Measurements from ENCODE around the gene SORD.

The SORD gene

GRCh38 chr15:45110256-45110820 lies 87.3 kb downstream of the SORD start:
- no peak for DNase-seq
- intact Hi-C loops (cut with DNase I), result no loop called here

DNA sequence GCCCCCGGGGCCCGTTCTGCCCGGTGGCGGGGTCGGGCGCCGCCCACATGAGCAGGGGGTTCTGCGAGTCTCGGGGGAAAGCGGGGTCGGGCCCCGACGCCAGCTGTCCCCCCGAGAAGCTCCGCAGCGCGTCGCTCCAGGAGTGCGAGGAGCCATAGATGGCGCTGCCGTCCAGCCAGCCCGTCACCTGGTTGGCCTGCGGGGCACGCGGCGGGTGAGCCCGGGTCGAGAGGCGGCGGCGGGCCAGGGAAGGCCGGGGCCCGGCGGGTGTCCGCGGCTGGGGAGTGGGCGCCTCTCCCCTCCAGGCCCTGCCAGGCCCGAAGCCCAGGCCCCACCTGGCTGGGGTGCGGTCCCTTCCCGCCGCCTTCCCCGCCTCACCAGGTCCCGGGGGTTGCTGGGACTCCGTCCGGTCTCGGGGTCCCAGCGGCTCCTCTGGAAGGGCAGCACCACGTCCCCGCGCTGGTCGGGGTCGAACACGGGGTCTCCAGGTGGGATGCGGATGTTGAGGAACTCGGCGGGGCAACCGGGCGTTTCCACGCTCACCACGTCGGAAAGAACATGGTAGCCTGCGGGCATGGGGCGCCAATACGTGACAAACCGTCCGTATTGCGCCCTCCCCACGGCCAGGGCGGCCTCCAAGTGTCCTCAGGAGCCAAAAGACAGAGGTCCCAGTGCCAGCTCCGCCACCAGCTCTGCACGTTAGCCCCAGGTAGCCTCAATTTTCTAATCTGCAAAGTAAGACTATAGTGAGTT lies 88.6 kb downstream of the SORD start:
- no peak for DNase-seq
- intact Hi-C loops (cut with DNase I), result no loop called here

- DNase-seq, result no peak
- intact Hi-C loops (cut with DNase I), result no loop called here
Measured at GRCh38 chr15:45112143-45112590, 89.2 kb downstream of the SORD start.

GRCh38 chr15:45112591-45113379 lies 89.8 kb downstream of the SORD start:
- intact Hi-C loops (cut with DNase I), result no loop called here
- DNase-seq, result no peak

GRCh38 chr15:45113380-45113990 lies 90.5 kb downstream of the SORD start:
- DNase-seq, result no peak
- intact Hi-C loops (cut with DNase I), result no loop called here

DNA sequence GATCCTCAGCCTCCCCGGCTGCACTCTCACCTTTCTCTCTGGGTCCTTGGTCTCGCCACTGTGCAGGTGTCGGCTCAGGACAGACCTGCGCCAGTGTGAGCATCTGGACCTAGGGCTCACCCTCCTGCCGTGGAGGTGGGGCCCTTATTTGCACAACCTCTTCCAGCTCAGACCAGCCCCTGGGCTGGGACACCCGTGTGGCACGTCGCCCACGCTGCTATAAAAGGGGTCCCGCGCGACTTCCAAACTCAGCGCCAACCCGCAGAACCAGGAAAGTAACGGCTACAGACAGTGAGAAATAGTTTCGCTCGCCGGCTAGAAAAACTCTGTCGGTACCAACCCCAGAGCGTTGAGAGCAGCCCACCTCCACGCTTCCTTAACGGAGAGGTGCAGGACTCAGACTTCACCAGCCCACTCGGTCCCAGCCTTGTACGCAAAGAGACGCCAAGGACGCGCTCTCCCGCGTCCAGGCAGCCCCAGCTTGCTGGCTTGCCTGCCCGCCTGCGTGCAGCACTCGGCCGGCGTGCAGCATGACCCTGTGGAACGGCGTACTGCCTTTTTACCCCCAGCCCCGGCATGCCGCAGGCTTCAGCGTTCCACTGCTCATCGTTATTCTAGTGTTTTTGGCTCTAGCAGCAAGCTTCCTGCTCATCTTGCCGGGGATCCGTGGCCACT lies 91.2 kb downstream of the SORD start, which contains the start of the genes DUOX2 and DUOXA2:
Gene DUOX2 (minus strand): TSS at position 97 of the 675 bp plus-strand sequence. CDS start 761 bp downstream, outside the sequence.
Gene DUOXA2 (plus strand): TSS at position 251 of the 675 bp plus-strand sequence. CDS start 280 bp downstream, at position 531.
- intact Hi-C loops (cut with DNase I), result no loop called here
- DNase-seq, result no peak

DNA sequence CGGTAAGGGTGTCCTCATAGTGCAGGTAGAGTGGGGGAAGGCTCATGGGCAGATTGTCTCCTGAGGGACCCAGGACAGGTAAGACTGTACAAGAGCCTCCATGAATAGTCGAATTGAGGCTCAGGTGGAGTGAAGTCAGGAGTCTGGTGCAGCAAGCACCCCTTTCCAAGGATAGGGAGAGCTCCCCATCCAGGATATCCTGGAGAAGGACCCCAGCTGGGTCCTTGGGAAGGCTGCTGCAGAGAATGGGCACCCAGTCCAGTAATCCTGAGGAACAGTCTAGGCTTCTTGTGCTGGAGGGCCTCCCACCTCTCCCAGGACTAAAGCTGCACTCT lies 91.7 kb downstream of the SORD start:
- intact Hi-C loops (cut with DNase I), result no loop called here
- no peak for DNase-seq

GRCh38 chr15:45115312-45115820 lies 92.4 kb downstream of the SORD start:
- no peak for DNase-seq
- intact Hi-C loops (cut with DNase I), result no loop called here

- DNase-seq, result no peak
- intact Hi-C loops (cut with DNase I), result no loop called here
Measured at GRCh38 chr15:45116006-45116481, 93.0 kb downstream of the SORD start.

DNA sequence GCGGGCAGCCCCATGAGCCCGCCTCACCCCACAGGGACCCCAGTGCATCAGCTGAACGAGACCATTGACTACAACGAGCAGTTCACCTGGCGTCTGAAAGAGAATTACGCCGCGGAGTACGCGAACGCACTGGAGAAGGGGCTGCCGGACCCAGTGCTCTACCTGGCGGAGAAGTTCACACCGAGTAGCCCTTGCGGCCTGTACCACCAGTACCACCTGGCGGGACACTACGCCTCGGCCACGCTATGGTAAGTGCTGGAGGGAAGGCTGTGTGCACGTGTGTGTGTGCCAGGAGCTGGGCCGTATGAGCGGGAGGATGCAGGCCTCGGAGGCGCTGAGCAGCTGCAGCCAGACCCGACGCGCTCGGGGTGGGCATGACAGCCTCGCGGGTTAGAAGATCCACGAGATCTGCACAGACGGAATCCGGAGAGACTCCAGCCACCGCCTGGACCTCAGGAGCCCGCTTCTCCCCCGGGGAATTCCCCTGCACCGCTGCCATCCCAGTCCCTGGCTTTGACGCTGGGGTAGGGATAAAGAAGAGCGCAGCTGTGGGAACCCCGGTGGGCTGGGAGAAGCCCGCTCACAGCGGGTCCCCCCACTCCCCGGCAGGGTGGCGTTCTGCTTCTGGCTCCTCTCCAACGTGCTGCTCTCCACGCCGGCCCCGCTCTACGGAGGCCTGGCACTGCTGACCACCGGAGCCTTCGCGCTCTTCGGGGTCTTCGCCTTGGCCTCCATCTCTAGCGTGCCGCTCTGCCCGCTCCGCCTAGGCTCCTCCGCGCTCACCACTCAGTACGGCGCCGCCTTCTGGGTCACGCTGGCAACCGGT lies 93.7 kb downstream of the SORD start:
- intact Hi-C loops (cut with DNase I), result no loop called here
- no peak for DNase-seq

DNA sequence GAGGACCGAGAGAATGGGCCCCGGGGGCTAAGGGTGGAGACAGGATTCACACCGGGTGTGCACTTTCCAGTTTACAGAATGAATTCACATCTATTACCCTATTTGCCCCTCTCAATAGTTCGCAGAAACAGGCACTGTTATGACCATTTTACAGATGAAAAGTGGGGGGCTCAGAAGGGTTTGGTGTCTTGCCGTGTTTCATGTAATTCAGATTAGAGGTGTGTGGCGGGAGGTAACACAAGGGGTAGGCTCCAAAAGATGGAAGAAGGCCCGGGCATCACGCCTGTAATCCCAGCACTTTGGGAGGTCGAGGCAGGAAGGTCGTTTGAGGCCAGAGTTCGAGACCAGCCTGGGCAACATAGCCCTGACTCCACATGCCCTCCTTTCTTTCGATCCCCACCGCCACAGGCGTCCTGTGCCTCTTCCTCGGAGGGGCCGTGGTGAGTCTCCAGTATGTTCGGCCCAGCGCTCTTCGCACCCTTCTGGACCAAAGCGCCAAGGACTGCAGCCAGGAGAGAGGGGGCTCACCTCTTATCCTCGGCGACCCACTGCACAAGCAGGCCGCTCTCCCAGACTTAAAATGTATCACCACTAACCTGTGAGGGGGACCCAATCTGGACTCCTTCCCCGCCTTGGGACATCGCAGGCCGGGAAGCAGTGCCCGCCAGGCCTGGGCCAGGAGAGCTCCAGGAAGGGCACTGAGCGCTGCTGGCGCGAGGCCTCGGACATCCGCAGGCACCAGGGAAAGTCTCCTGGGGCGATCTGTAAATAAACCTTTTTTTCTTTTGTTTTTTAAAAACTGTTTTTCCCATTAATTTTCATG lies 94.5 kb downstream of the SORD start:
- DNase-seq, result no peak
- intact Hi-C loops (cut with DNase I), result no loop called here

DNA sequence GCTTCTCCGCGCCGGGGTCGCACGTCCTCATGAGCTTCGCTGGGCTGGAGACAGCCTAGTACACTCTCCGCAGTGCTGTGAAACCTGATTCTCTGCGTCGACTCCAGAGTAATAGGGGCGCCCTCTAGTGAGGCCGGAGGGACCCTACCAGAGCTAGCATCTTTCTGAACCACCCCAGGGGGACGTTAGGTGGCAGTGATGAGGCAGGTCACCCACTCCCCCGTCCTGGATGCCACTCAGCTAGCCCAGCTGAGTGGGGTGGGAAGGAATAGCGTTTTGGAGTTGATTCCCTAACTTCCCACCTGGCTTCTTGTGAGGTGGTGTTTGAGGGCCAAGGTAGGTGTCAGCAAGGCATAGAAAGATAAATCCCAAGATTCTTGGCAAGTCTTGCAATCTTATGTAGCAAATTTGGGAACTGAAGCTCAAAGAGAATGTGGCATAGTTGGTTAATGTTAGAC lies 95.2 kb downstream of the SORD start:
- intact Hi-C loops (cut with DNase I), result no loop called here
- DNase-seq, result peak; percentile 80 to 97 (median 92)

- intact Hi-C loops (cut with DNase I), result no loop called here
- DNase-seq, result no peak
Measured at GRCh38 chr15:45118996-45119395, 96.0 kb downstream of the SORD start.

GRCh38 chr15:45120081-45120972 lies 97.3 kb downstream of the SORD start:
- intact Hi-C loops (cut with DNase I), result no loop called here
- DNase-seq, result no peak

GRCh38 chr15:45121020-45121419 lies 98.0 kb downstream of the SORD start:
- DNase-seq, result no peak
- intact Hi-C loops (cut with DNase I), result no loop called here

Measured in head of caudate nucleus (tissue), 42 donors.